ENCODE data around the gene FIG4.

FIG4 gene

DNA sequence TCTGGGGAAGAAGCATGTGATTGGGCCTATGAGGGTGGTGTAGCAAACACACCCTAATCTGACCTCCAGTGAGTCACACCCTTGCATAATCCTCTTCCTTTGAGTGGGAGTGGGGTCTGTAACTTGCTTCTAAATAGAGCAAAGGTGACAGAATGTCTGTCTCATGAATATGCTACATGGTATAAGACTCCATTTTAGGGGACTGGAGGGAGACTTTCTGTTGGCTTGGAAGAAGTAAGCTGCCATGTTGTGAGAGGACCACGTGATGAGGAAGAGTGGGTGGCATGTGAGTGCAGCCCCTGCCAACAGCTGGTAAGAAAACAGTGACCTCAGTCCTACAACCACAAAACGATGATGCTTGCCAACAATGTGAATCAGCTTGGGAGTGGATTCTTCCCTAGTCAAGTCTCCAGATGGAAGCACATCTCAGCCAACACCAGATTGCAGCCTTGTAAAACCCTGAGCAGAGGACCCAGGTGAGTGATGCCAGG lies 3.8 kb upstream of the FIG4 start:
- no peak for ATAC-seq
- no peak for TF ChIP-seq OSR1 (CRISPR knock-in tag; IDR thresholded peaks at IDR 0.05)
- no peak for TF ChIP-seq SNAI2 (CRISPR knock-in tag; IDR thresholded peaks at IDR 0.05)
- TF ChIP-seq ZFP3 (CRISPR knock-in tag; IDR thresholded peaks at IDR 0.05) = no peak
- no peak for TF ChIP-seq ESRRG (CRISPR knock-in tag; IDR thresholded peaks at IDR 0.05)
- TF ChIP-seq BACH2 (CRISPR knock-in tag; IDR thresholded peaks at IDR 0.05; ENCODE audit: borderline replicate concordance) = no peak

DNA sequence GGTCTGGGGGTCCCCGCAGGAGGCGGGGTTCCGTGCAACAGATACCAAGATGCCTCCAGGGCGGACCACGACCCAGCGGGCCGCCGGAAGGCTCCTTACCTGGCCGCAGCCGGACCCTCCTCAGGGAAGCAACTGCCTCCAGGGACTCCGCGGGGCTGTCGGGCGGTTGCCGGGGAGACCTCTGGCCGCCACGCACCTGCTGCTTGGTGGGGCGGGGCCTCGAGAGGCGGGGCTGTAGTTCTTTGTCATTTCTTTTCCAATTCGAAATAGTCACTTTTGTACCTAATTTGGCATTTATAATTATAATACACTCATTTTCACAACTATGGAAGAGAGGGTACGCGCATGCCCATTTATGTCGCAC lies 741 bp upstream of the FIG4 start:
- ATAC-seq = peak; percentile 46

DNA sequence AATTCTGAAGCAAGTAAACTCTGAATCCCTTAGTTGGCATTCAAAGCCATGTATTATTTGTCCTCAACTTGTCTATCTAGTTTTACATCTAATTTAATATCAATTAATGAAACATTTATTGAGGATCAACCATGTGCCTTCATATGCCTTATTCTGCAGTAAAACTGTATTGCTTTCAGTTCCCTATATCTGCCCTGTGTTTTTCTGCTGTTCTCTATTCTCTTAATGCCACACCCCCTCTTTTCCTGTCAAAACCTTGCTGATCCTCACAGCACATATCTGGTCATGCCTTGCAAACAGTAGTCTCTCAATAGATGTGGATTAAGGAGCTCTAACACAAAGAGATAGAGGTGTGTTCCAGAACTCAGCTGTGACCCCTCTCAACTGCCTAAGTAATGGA lies 2.0 kb downstream of the FIG4 start:
- ATAC-seq = no peak
- no peak for TF ChIP-seq CSDC2 (CRISPR knock-in tag; IDR thresholded peaks at IDR 0.05)
- TF ChIP-seq GLIS3 (CRISPR knock-in tag; IDR thresholded peaks at IDR 0.05) = no peak
- TF ChIP-seq RARB (CRISPR knock-in tag; IDR thresholded peaks at IDR 0.05) = no peak
- no peak for TF ChIP-seq OSR1 (CRISPR knock-in tag; IDR thresholded peaks at IDR 0.05)
- TF ChIP-seq, protein P1, sequence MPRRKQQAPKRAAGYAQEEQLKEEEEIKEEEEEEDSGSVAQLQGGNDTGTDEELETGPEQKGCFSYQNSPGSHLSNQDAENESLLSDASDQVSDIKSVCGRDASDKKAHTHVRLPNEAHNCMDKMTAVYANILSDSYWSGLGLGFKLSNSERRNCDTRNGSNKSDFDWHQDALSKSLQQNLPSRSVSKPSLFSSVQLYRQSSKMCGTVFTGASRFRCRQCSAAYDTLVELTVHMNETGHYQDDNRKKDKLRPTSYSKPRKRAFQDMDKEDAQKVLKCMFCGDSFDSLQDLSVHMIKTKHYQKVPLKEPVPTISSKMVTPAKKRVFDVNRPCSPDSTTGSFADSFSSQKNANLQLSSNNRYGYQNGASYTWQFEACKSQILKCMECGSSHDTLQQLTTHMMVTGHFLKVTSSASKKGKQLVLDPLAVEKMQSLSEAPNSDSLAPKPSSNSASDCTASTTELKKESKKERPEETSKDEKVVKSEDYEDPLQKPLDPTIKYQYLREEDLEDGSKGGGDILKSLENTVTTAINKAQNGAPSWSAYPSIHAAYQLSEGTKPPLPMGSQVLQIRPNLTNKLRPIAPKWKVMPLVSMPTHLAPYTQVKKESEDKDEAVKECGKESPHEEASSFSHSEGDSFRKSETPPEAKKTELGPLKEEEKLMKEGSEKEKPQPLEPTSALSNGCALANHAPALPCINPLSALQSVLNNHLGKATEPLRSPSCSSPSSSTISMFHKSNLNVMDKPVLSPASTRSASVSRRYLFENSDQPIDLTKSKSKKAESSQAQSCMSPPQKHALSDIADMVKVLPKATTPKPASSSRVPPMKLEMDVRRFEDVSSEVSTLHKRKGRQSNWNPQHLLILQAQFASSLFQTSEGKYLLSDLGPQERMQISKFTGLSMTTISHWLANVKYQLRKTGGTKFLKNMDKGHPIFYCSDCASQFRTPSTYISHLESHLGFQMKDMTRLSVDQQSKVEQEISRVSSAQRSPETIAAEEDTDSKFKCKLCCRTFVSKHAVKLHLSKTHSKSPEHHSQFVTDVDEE (CRISPR knock-in tag; IDR thresholded peaks at IDR 0.05) = no peak
- no peak for TF ChIP-seq ISL1 (CRISPR knock-in tag; IDR thresholded peaks at IDR 0.05)
- no peak for TF ChIP-seq ZFP30 (CRISPR knock-in tag; IDR thresholded peaks at IDR 0.05)
- TF ChIP-seq, protein P2, sequence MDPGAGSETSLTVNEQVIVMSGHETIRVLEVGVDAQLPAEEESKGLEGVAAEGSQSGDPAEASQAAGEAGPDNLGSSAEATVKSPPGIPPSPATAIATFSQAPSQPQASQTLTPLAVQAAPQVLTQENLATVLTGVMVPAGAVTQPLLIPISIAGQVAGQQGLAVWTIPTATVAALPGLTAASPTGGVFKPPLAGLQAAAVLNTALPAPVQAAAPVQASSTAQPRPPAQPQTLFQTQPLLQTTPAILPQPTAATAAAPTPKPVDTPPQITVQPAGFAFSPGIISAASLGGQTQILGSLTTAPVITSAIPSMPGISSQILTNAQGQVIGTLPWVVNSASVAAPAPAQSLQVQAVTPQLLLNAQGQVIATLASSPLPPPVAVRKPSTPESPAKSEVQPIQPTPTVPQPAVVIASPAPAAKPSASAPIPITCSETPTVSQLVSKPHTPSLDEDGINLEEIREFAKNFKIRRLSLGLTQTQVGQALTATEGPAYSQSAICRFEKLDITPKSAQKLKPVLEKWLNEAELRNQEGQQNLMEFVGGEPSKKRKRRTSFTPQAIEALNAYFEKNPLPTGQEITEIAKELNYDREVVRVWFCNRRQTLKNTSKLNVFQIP (CRISPR knock-in tag; IDR thresholded peaks at IDR 0.05; ENCODE audit: borderline replicate concordance, low read depth) = no peak

More for the DNA sequence above, 741 bp upstream of the FIG4 start:
- TF ChIP-seq SNAI2 (CRISPR knock-in tag; IDR thresholded peaks at IDR 0.05) = 0 out of 2 replicates have a peak, but pooled peaks have one; percentile 73
- TF ChIP-seq, protein P2 (CRISPR knock-in tag; IDR thresholded peaks at IDR 0.05; ENCODE audit: borderline replicate concordance, low read depth) = no peak

DNA sequence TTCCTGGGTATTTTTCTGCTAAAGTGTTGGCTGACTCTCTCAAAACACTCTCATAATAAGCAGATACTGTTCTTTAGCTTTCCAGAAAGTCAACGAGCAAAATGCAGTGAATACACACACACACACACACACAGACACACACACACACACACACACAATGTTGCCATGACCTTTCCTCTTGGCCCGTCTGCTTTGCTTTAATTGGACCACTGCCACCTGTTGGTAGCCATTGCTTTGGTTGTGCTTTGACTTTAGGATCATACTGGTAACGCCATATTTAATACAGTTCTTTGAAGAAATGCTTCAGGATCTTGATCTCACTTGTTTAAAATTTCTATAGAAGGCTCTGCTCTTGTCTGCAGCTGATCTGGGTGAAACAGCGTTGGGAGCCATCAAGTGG lies 4.4 kb downstream of the FIG4 start:
- TF ChIP-seq RARB (CRISPR knock-in tag; IDR thresholded peaks at IDR 0.05) = no peak
- TF ChIP-seq ZNF8 (CRISPR knock-in tag; IDR thresholded peaks at IDR 0.05) = no peak
- TF ChIP-seq, protein P3, sequence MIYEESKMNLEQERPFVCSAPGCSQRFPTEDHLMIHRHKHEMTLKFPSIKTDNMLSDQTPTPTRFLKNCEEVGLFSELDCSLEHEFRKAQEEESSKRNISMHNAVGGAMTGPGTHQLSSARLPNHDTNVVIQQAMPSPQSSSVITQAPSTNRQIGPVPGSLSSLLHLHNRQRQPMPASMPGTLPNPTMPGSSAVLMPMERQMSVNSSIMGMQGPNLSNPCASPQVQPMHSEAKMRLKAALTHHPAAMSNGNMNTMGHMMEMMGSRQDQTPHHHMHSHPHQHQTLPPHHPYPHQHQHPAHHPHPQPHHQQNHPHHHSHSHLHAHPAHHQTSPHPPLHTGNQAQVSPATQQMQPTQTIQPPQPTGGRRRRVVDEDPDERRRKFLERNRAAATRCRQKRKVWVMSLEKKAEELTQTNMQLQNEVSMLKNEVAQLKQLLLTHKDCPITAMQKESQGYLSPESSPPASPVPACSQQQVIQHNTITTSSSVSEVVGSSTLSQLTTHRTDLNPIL (CRISPR knock-in tag; IDR thresholded peaks at IDR 0.05; ENCODE audit: low read depth) = no peak
- TF ChIP-seq SNAI2 (CRISPR knock-in tag; IDR thresholded peaks at IDR 0.05) = no peak
- TF ChIP-seq, protein P4, sequence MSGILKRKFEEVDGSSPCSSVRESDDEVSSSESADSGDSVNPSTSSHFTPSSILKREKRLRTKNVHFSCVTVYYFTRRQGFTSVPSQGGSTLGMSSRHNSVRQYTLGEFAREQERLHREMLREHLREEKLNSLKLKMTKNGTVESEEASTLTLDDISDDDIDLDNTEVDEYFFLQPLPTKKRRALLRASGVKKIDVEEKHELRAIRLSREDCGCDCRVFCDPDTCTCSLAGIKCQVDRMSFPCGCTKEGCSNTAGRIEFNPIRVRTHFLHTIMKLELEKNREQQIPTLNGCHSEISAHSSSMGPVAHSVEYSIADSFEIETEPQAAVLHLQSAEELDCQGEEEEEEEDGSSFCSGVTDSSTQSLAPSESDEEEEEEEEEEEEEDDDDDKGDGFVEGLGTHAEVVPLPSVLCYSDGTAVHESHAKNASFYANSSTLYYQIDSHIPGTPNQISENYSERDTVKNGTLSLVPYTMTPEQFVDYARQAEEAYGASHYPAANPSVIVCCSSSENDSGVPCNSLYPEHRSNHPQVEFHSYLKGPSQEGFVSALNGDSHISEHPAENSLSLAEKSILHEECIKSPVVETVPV (CRISPR knock-in tag; IDR thresholded peaks at IDR 0.05) = no peak
- TF ChIP-seq, protein P5, sequence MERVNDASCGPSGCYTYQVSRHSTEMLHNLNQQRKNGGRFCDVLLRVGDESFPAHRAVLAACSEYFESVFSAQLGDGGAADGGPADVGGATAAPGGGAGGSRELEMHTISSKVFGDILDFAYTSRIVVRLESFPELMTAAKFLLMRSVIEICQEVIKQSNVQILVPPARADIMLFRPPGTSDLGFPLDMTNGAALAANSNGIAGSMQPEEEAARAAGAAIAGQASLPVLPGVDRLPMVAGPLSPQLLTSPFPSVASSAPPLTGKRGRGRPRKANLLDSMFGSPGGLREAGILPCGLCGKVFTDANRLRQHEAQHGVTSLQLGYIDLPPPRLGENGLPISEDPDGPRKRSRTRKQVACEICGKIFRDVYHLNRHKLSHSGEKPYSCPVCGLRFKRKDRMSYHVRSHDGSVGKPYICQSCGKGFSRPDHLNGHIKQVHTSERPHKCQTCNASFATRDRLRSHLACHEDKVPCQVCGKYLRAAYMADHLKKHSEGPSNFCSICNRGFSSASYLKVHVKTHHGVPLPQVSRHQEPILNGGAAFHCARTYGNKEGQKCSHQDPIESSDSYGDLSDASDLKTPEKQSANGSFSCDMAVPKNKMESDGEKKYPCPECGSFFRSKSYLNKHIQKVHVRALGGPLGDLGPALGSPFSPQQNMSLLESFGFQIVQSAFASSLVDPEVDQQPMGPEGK (CRISPR knock-in tag; IDR thresholded peaks at IDR 0.05; ENCODE audit: borderline replicate concordance) = no peak
- TF ChIP-seq ZC3H10 (CRISPR knock-in tag; IDR thresholded peaks at IDR 0.05) = no peak
- TF ChIP-seq, protein P1 (CRISPR knock-in tag; IDR thresholded peaks at IDR 0.05) = no peak
- TF ChIP-seq ESRRG (CRISPR knock-in tag; IDR thresholded peaks at IDR 0.05) = no peak
- TF ChIP-seq ZNF70 (CRISPR knock-in tag; IDR thresholded peaks at IDR 0.05) = no peak
- no peak for TF ChIP-seq TOX (CRISPR knock-in tag; IDR thresholded peaks at IDR 0.05; ENCODE audit: borderline replicate concordance)
- TF ChIP-seq ISL1 (CRISPR knock-in tag; IDR thresholded peaks at IDR 0.05) = no peak
- TF ChIP-seq PPARA (CRISPR knock-in tag; IDR thresholded peaks at IDR 0.05; ENCODE audit: borderline replicate concordance) = no peak
- TF ChIP-seq ARNTL (CRISPR knock-in tag; IDR thresholded peaks at IDR 0.05; ENCODE audit: borderline replicate concordance, low read depth) = no peak
- TF ChIP-seq CSDC2 (CRISPR knock-in tag; IDR thresholded peaks at IDR 0.05) = no peak
- ATAC-seq = no peak
